Endodermal cell (in vitro differentiated cells): Measurements from ENCODE around the gene PAMR1. TPM values are rescaled to one million over a fixed set of nuclear protein-coding genes. Genes with fewer than 3 reads are reported as not detected.

Experiments
- DNase-seq: peaks from one replicate; pipeline ENCODE4 v3.0.0-alpha.2; 2017
- H3K27ac ChIP-seq: 2 replicates; pipeline ENCODE4 v1.5.1; 2013; ENCODE audit warnings: mild to moderate bottlenecking, low read depth, low read length, moderate library complexity
- H3K27me3 ChIP-seq: 2 replicates; pipeline ENCODE4 v1.6.1; 2013; ENCODE audit warnings: mild to moderate bottlenecking, low read length, moderate library complexity; ENCODE audit not compliant: insufficient read depth, control insufficient read depth, poor library complexity, severe bottlenecking
- H3K36me3 ChIP-seq: 2 replicates; pipeline ENCODE4 v1.7.0; 2013; ENCODE audit warnings: mild to moderate bottlenecking, low read length, moderate library complexity; ENCODE audit not compliant: control insufficient read depth, insufficient read depth
- H3K4me1 ChIP-seq: one replicate; pipeline ENCODE4 v1.7.0; 2013; ENCODE audit warnings: low read length; ENCODE audit not compliant: control insufficient read depth, insufficient read depth
- H3K4me3 ChIP-seq: 2 replicates; pipeline ENCODE4 v1.5.1; 2013; ENCODE audit warnings: mild to moderate bottlenecking, low read length, moderate library complexity
- H3K9ac ChIP-seq: 2 replicates; pipeline ENCODE4 v1.6.1; 2013; ENCODE audit warnings: mild to moderate bottlenecking, low read length, moderate library complexity; ENCODE audit not compliant: poor library complexity, severe bottlenecking; ENCODE audit errors: extremely low read depth
- H3K9me3 ChIP-seq: 2 replicates; pipeline ENCODE4 v1.6.1; 2013; ENCODE audit warnings: mild to moderate bottlenecking, low read length, moderate library complexity; ENCODE audit not compliant: control insufficient read depth
- H3K27ac Mint-ChIP-seq: 2 replicates; pipeline ENCODE4 v1.8.0; 2020; ENCODE audit warnings: mixed read lengths
- H3K27me3 Mint-ChIP-seq: 2 replicates; pipeline ENCODE4 v1.8.0; 2021; ENCODE audit warnings: mild to moderate bottlenecking, mixed read lengths; ENCODE audit not compliant: insufficient read depth
- H3K36me3 Mint-ChIP-seq: 2 replicates; pipeline ENCODE4 v1.8.0; 2020; ENCODE audit warnings: low read depth, mixed read lengths
- H3K4me1 Mint-ChIP-seq: 2 replicates; pipeline ENCODE4 v1.8.0; 2020; ENCODE audit warnings: mixed read lengths
- H3K4me3 Mint-ChIP-seq: 2 replicates; pipeline ENCODE4 v1.8.0; 2020; ENCODE audit warnings: mild to moderate bottlenecking, moderate library complexity, mixed read lengths
- H3K9me3 Mint-ChIP-seq: 2 replicates; pipeline ENCODE4 v1.8.0; 2020; ENCODE audit warnings: mild to moderate bottlenecking, mixed read lengths
- WGBS, 2 experiments: methylation state at CpG; one replicate each; pipeline versions ENCODE4 v1.1.5 to v1.1.7; 2013; ENCODE audit warnings: missing lambda C conversion rate in 2 of 2, mixed read lengths in 1 of 2; ENCODE audit not compliant: insufficient coverage in 1 of 2, insufficient read length in 1 of 2; 5-methylcytosine and 5-hydroxymethylcytosine counted together
- total RNA-seq, 2 donors: library from RNA; stranded (reverse); fragmentation: NEBNext Ultra II Directional in 1 of 2; extraction: Animal tissue kit (Norgen Biotek cat#: 25700) in 1 of 2; gene quantifications; 2 replicates in 1 of 2; 3 replicates in 1 of 2; pipeline ENCODE4 v1.2.1, GENCODE V29; 2021
- TF ChIP-seq, protein P1 (sequence below): fragments of 200-600 bp; sonication (generic); conservative IDR thresholded peaks from 2 replicates; pipeline ENCODE4 v1.5.0; 2021; ENCODE audit warnings: antibody characterized with exemption, mild to moderate bottlenecking

The PAMR1 gene
- total RNA-seq, 2 donors from 2014 or later: 55.3 to 79.0 TPM

DNA sequence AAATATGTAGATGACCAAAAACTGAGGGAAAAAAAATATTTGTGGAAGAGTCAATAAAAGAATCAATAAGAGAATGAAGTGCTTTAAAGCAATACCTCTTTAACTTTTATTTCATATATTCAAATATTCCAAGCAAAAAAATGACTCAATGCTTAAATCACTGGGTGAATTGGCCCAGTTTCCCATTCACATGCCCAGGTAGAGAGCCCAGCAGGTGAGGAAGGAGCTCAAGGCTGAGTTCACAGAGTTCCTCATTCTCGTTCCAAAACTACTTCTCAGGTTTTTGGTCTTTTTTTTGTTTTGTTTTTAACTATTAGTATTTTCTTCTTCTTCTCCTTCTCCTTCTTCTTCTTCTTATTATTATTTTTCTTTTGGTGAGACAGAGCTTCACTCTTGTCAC is 136.3 kb downstream of the PAMR1 start:
- WGBS, 2 experiments: no CpG with 5 or more reads among the region's 1 CpG
- no peaks in the 10 kb centered on the region for H3K9me3 ChIP-seq
- H3K27ac ChIP-seq: no peak overlapping the region
- no peak overlapping the region for H3K4me3 Mint-ChIP-seq
- H3K27ac Mint-ChIP-seq: no peak overlapping the region
- no peak overlapping the region for H3K9ac ChIP-seq
- no peaks in the 10 kb centered on the region for H3K4me1 ChIP-seq
- H3K27me3 ChIP-seq: no peaks in the 10 kb centered on the region
- peaks cover 15% of the 10 kb centered on the region for H3K27me3 Mint-ChIP-seq
- DNase-seq: no peak
- H3K9me3 Mint-ChIP-seq: no peaks in the 10 kb centered on the region
- no peaks in the 10 kb centered on the region for H3K36me3 Mint-ChIP-seq
- TF ChIP-seq, protein P1, sequence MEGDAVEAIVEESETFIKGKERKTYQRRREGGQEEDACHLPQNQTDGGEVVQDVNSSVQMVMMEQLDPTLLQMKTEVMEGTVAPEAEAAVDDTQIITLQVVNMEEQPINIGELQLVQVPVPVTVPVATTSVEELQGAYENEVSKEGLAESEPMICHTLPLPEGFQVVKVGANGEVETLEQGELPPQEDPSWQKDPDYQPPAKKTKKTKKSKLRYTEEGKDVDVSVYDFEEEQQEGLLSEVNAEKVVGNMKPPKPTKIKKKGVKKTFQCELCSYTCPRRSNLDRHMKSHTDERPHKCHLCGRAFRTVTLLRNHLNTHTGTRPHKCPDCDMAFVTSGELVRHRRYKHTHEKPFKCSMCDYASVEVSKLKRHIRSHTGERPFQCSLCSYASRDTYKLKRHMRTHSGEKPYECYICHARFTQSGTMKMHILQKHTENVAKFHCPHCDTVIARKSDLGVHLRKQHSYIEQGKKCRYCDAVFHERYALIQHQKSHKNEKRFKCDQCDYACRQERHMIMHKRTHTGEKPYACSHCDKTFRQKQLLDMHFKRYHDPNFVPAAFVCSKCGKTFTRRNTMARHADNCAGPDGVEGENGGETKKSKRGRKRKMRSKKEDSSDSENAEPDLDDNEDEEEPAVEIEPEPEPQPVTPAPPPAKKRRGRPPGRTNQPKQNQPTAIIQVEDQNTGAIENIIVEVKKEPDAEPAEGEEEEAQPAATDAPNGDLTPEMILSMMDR: no peak
- peaks cover 5% of the 10 kb centered on the region for H3K4me1 Mint-ChIP-seq
- no peak overlapping the region for H3K4me3 ChIP-seq
- H3K36me3 ChIP-seq: no peaks in the 10 kb centered on the region

DNA sequence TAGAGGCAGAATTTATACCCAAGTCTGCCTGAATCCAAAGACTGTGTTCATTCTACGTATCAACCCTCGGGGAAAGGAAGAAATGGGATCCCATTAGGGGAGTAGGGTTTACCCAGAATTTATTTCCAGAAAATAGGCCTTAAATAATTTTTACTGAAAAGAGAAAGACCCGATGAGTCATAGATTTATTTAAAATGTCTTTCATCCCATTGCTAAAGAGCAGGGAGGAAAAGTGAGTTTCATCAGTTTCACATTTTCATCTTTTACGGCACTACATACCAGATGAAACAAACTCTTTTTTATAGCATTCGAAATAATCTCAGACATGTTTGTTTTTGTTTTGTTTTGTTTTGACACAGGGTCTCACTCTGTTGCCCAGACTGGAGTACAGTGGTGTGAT is 137.4 kb downstream of the PAMR1 start:
- Mint-ChIP-seq H3K27me3 (peaks cover 7% of the 10 kb centered on the region), H3K4me1 (peaks cover 3% of the 10 kb centered on the region), H3K4me3 (no peak overlapping the region), H3K27ac (no peak overlapping the region), H3K36me3 (no peaks in the 10 kb centered on the region), H3K9me3 (no peaks in the 10 kb centered on the region)
- no peaks in the 10 kb centered on the region for H3K4me1 ChIP-seq
- TF ChIP-seq, protein P1: no peak
- 95 to 100% methylated on average over 3 to 5 of the region's 5 CpGs for WGBS, 2 experiments
- no peaks in the 10 kb centered on the region for H3K27me3 ChIP-seq
- H3K9ac ChIP-seq: no peak overlapping the region
- no peaks in the 10 kb centered on the region for H3K36me3 ChIP-seq
- no peak overlapping the region for H3K27ac ChIP-seq
- no peak overlapping the region for H3K4me3 ChIP-seq
- no peak for DNase-seq
- no peaks in the 10 kb centered on the region for H3K9me3 ChIP-seq

DNA sequence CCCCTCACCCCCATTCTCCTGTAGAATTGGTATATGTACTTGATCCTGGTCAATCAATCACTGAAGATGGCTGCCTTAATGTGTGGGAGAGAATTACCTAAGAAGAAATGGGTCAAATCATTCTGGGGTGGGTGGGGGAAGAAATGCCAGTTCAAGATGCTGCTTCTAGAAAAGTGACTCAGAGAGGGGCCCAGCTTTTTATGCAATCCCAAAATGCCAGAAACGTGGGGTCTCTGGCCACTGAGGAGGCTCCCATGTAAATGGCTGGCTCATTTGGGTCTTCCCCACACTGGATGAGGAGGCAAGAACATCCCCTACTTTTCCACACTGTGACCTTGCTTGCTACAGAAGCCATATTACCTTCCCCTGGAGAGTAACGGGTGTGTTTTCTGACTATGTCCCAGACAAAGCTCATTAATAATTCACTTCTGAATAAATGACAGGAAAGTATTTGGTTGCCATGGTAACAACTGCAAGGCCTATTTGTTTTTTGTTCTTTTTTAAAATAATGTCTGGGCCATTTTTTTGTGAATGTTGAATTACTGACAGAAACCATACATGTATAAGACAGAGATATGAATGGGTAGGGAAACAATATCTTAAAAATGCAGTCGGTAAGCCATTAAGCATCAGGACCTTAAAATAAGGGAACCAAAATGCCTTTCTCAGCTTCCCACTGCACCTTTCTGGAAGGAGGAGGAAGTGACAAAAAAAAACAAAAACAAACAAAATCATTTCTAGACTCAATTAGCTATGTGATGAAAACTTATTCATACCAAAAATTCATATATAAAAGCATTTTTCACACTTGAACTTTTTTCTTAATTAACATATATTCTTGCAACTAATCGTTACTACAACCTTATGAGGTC is 138.1 kb downstream of the PAMR1 start:
- no peaks in the 10 kb centered on the region for H3K36me3 Mint-ChIP-seq
- peaks cover 3% of the 10 kb centered on the region for H3K4me1 Mint-ChIP-seq
- Histone ChIP-seq H3K9me3 (no peaks in the 10 kb centered on the region), H3K4me1 (no peaks in the 10 kb centered on the region), H3K27ac (no peak overlapping the region), H3K9ac (no peak overlapping the region), H3K27me3 (no peaks in the 10 kb centered on the region), H3K4me3 (no peak overlapping the region), H3K36me3 (no peaks in the 10 kb centered on the region)
- no peak for DNase-seq
- TF ChIP-seq, protein P1: no peak
- no peak overlapping the region for H3K4me3 Mint-ChIP-seq
- peaks cover 2% of the 10 kb centered on the region for H3K27me3 Mint-ChIP-seq
- no peaks in the 10 kb centered on the region for H3K9me3 Mint-ChIP-seq
- WGBS, 2 experiments: 75 to 85% methylated on average over 2 to 4 of the region's 4 CpGs
- H3K27ac Mint-ChIP-seq: no peak overlapping the region
